Activated naive CD4-positive, alpha-beta T cell treated with anti-CD3 and anti-CD28 coated beads, Interleukin-2, amount 50 U/mL, for 72 hours (primary cell): Measurements from ENCODE around the gene SERPINE3. TPM values are rescaled to one million over a fixed set of nuclear protein-coding genes. Genes with fewer than 3 reads are reported as not detected.

Experiments
- ATAC-seq, 2 donors: fragments of 150-1000 bp; cut with Tn5 transposase; 2 replicates each; pipeline ENCODE4 v1.10.0; 2021; ENCODE audit warnings: mild to moderate bottlenecking in 2 of 2, moderate library complexity in 2 of 2
- DNase-seq, 2 donors: peaks; one replicate each; pipeline ENCODE4 v3.0.0; 2021 to 2022; ENCODE audit warnings: low spot score in 2 of 2
- H3K27ac Mint-ChIP-seq, 2 donors: one replicate each; pipeline ENCODE4 v1.8.0; 2022; ENCODE audit warnings: mild to moderate bottlenecking in 2 of 2, mixed read lengths in 2 of 2
- H3K36me3 Mint-ChIP-seq, 2 donors: one replicate each; pipeline ENCODE4 v1.8.0; 2022; ENCODE audit warnings: mixed read lengths in 2 of 2
- H3K9me3 Mint-ChIP-seq, 2 donors: one replicate each; pipeline ENCODE4 v1.8.0; 2022; ENCODE audit warnings: mixed read lengths in 2 of 2
- total RNA-seq, 2 donors: library from RNA; stranded (reverse); gene quantifications; one replicate each; pipeline ENCODE4 v1.2.3, GENCODE V29; 2022

The SERPINE3 gene
- total RNA-seq, 2 donors from 2014 or later = not detected

DNA sequence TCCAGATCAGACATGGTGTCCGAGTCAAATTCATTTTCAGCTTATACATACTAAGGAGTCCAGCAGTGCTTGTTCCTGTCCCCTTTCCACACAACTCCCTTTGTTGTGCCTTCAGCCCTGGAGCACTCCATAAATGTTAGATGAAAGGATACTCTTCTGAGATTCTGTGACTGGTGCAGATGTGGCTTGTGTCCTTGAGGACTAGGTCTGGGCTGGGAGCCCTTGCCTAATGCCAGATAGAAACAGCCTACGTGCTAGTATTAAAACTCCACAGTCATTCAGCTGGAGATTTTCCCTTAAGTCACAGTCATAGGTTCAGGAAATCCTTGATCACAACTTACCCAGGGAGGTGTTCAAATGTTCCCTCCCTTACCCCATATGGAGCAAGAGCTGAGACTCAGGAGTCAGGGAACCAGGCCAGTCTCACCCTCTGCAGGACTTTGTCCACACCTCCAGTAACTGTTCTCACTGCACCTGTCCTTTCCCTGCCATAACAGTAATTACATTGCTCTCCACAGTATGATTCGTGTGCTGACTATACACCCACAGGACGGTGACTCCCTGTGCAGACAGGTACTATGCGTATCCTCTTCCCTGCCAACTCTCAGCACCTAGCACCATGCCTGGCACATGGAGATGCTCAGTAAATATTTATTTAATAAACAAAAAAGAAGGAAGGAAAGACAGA, 15.5 kb upstream of the SERPINE3 start:
- Mint-ChIP-seq H3K27ac (peak overlapping the region in 1 of 2 donors; percentile 18), H3K36me3 (no peaks in the 10 kb centered on the region), H3K9me3 (no peaks in the 10 kb centered on the region)
- no peak for ATAC-seq
- no peak for DNase-seq

GRCh38 chr13:51324714-51325420, 14.6 kb upstream of the SERPINE3 start:
- H3K36me3 Mint-ChIP-seq = no peaks in the 10 kb centered on the region
- ATAC-seq = no peak
- H3K9me3 Mint-ChIP-seq = no peaks in the 10 kb centered on the region
- no peak overlapping the region for H3K27ac Mint-ChIP-seq
- DNase-seq = no peak

GRCh38 chr13:51325837-51326236, 13.7 kb upstream of the SERPINE3 start:
- ATAC-seq = no peak
- peak overlapping the region in 1 of 2 donors; percentile 31 for H3K27ac Mint-ChIP-seq

DNA sequence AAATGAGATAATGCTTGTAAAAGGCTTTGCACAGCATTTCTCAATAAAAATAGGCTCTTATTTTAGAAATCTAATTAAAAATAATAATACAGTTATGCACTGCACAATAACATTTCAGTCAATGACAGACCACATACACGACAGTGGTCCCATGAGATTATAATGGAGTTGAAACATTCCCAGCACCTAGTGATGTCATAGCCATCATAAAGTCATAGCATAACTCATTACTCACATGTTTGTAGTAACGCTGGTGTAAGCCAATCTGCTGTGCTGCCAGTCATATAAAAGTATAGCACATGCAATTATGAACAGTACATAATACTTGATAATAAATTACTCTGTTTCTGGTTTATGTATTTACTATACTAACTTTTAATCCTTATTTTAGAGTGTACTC, 12.7 kb upstream of the SERPINE3 start:
- H3K27ac Mint-ChIP-seq = no peak overlapping the region

More at GRCh38 chr13:51325837-51326236, 13.7 kb upstream of the SERPINE3 start:
- DNase-seq = no peak
- no peaks in the 10 kb centered on the region for H3K36me3 Mint-ChIP-seq
- no peaks in the 10 kb centered on the region for H3K9me3 Mint-ChIP-seq

DNA sequence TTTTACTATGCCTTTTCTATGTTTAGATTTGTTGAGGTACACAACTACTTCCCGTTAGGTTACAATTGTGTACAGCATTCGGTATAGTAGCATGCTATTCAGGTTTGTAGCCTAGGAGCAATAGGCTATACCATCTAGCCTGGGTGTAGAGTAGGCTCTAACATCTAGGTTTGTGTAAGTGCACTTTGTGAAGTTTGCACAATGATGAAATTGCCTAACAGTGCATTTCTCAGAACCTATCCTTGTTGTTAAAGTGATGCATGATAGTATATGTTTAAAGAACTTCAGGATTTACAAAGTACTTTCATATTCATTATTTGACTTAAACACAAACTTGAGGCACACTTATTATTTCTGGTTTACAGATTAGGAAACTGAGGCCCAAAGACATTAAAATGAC, 11.5 kb upstream of the SERPINE3 start:
- no peaks in the 10 kb centered on the region for H3K36me3 Mint-ChIP-seq
- no peak overlapping the region for H3K27ac Mint-ChIP-seq
- DNase-seq (no peak), ATAC-seq (no peak)
- H3K9me3 Mint-ChIP-seq = no peaks in the 10 kb centered on the region

More for the DNA sequence above, 12.7 kb upstream of the SERPINE3 start:
- DNase-seq = no peak
- no peak for ATAC-seq
- Mint-ChIP-seq H3K36me3 (no peaks in the 10 kb centered on the region), H3K9me3 (no peaks in the 10 kb centered on the region)

- H3K9me3 Mint-ChIP-seq = no peaks in the 10 kb centered on the region
- no peak overlapping the region for H3K27ac Mint-ChIP-seq
- DNase-seq = no peak
- H3K36me3 Mint-ChIP-seq = no peaks in the 10 kb centered on the region
- no peak for ATAC-seq
Measured at GRCh38 chr13:51328488-51328887, 11.0 kb upstream of the SERPINE3 start.

DNA sequence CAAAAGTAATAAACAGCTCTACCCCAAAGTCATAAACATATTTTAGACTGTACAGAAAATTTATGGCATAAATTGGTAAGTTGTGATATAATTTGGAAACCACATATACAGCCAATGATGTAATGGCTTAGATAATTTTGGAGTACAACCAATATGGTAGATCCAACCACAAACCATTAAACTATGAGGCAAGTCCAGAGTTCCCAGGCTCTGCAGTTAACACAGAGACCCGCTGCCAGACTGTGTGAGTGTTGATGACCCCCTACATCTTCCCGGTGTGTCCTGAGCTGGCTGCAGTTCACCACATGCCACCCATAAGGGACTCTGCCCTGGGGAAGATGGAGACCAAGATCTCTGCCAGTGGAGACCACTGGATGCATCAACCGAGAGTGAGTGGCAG, 9.9 kb upstream of the SERPINE3 start:
- ATAC-seq (no peak), DNase-seq (no peak)
- H3K36me3 Mint-ChIP-seq = no peaks in the 10 kb centered on the region
- no peaks in the 10 kb centered on the region for H3K9me3 Mint-ChIP-seq
- no peak overlapping the region for H3K27ac Mint-ChIP-seq

GRCh38 chr13:51330791-51331190, 8.7 kb upstream of the SERPINE3 start:
- Mint-ChIP-seq H3K36me3 (no peaks in the 10 kb centered on the region), H3K9me3 (no peaks in the 10 kb centered on the region), H3K27ac (peak overlapping the region; percentile 32 to 65)
- DNase-seq = no peak
- ATAC-seq = peak; percentile 15 to 46

DNA sequence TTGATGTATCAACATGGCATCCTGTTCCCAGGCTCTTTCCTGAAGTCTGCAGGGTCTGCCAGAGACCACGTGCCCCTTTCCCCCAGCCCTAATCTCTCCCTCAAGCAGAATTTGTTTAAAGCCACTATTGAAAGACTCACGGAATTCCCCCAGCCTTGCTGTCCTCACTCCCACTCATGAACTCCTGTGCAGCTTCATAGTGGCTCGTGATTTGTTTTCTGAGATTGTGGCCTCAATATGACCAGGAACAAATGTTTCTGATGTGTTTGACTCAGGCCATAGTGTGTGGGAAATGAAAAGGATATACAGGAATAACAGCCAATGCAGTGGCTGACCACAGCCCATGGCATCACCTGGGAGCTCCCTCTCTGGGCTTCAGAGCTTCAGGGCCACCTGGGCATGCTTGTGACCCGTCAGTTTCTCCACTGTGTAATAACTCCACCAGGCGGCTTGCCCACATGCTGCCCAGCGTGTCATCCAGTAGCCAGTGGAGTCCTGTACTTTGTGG, 8.1 kb upstream of the SERPINE3 start:
- ATAC-seq (peak; percentile 52 to 85), DNase-seq (no peak)
- Mint-ChIP-seq H3K9me3 (no peaks in the 10 kb centered on the region), H3K36me3 (no peaks in the 10 kb centered on the region), H3K27ac (peak overlapping the region in 1 of 2 donors; percentile 32)

DNA sequence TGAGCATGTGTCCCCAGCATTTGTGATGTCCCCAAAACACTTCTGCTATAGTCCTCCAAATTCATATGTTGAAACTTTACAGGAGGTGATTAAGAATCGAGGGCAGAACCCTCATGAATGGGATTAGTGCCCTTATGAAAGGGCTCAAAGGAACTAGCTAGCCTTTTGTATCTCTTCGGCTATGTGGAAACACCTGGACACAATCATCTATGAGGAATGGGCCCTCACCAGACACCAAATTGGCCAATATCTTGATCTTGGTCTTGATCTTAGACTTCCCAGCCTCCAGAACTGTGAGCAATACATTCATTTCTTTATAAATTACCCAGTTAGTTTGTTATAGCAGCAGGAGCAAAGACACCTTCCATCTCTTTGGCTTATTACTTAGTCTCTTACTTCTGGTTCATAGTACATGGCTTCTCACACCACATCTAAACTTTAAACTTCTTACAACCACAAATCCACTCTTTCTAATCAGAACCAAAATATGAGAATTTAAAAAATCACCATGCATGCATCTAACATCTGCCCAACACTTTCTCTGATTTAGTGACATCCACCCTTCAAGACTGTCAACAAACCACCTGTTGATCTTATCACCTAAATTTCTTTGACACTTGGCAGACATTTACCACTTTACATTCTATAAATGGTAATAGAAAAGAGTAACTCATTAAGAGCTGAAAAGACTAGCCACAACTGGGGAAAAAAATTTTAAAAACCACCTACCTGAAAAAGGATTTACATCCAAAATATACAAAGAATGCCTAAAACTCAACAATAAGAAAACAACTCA, 6.7 kb upstream of the SERPINE3 start:
- Mint-ChIP-seq H3K9me3 (no peaks in the 10 kb centered on the region), H3K27ac (no peak overlapping the region), H3K36me3 (no peaks in the 10 kb centered on the region)
- no peak for DNase-seq
- no peak for ATAC-seq

DNA sequence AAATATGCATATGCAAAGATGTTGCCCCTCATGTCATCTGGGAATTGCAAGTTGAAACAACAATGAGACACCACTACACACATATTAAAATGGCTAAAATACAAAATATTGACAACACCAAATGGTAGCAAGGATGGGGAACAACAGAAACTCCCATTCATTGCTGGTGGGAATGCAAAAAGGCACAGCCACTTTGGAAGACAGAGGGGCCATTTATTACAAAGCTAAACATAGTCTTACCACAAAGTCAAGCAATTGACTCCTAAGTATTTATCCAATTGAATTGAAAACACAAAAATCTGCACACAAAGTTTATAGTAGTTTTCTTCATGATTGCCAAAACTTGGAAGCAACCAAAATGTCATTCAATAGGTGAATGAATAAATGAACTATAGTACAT, 6.1 kb upstream of the SERPINE3 start:
- no peak for DNase-seq
- no peaks in the 10 kb centered on the region for H3K36me3 Mint-ChIP-seq
- no peak overlapping the region for H3K27ac Mint-ChIP-seq
- ATAC-seq = no peak
- H3K9me3 Mint-ChIP-seq = no peaks in the 10 kb centered on the region

DNA sequence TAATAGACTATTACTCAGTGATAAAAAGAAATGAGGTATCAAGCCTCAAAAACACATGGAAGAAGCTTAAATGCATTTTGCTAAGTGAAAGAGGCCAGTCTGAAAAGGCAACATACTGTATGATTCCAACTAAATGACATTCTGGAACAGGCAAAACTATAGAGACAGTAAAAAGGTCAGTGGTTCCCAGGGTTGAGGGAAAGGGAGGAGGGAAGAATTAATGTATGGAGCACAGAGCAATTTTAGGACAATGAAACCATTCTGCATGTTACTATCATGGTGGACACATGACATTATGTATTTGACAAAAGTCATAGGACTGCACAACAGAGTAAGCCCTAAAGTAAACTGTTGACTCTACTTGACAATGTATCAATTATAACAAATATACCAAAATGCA, 5.7 kb upstream of the SERPINE3 start:
- no peaks in the 10 kb centered on the region for H3K9me3 Mint-ChIP-seq
- no peak for DNase-seq
- H3K27ac Mint-ChIP-seq = no peak overlapping the region
- ATAC-seq = no peak
- no peaks in the 10 kb centered on the region for H3K36me3 Mint-ChIP-seq

GRCh38 chr13:51336746-51337145, 2.7 kb upstream of the SERPINE3 start:
- no peaks in the 10 kb centered on the region for H3K36me3 Mint-ChIP-seq
- H3K9me3 Mint-ChIP-seq = no peaks in the 10 kb centered on the region
- H3K27ac Mint-ChIP-seq = no peak overlapping the region
- ATAC-seq (no peak), DNase-seq (no peak)

DNA sequence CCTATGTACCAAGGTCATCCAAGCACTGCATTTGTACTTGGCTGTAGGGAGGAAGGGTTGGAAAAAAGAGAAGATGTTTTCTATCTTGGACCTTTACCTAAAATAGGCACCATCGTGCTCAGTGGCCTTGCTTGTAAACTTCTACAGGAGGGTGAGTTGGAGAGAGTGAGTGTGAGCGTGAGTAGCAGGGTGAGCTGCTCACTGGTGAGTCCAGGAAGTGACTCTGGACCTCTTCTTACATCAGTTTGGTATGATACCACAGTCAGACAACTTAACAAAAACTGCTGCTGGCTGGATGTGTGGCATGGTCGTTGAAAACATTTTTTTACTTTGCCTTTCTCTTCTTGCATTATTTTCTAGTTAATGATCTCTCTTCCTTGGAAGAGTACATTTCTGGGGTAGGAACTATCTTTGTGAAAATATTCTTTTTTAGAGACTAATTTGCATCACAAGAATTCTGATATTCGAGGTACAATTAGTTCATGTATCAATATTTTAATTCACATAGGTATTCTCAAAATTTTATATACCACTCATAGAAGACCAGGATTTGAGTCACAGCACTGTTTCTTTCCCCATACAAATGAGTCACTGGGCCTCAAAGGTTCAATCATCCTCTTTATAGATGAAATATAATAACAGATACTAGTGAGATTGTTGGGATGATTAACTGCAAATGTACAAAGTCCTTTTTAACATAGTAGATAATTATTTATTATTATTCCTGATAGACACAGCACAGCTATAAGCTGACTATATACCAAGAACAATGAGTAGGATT, 651 bp downstream of the SERPINE3 start:
- ATAC-seq (peak in 1 of 2 donors; percentile 56), DNase-seq (no peak)
- H3K27ac Mint-ChIP-seq = no peak overlapping the region
- no peaks in the 10 kb centered on the region for H3K36me3 Mint-ChIP-seq
- no peaks in the 10 kb centered on the region for H3K9me3 Mint-ChIP-seq

- no peaks in the 10 kb centered on the region for H3K9me3 Mint-ChIP-seq
- H3K36me3 Mint-ChIP-seq = no peaks in the 10 kb centered on the region
- peak overlapping the region in 1 of 2 donors; percentile 69 for H3K27ac Mint-ChIP-seq
- ATAC-seq (no peak), DNase-seq (no peak)
Measured at GRCh38 chr13:51341232-51341631, 1.7 kb downstream of the SERPINE3 start.

- H3K9me3 Mint-ChIP-seq = no peaks in the 10 kb centered on the region
- no peak for ATAC-seq
- H3K36me3 Mint-ChIP-seq = no peaks in the 10 kb centered on the region
- H3K27ac Mint-ChIP-seq = no peak overlapping the region
- DNase-seq = no peak
Measured at GRCh38 chr13:51341791-51342190, 2.3 kb downstream of the SERPINE3 start.
